ENCODE data around the gene FXYD7. TPM values are rescaled to one million over a fixed set of nuclear protein-coding genes. Genes with fewer than 3 reads are reported as not detected.
"Not testable (repeated sequence)": the region's sequence is repeated elsewhere in the genome, so short reads cannot be mapped to it uniquely, and the experiment has no call there.

The FXYD7 gene
- total RNA-seq, 2 experiments from 2014 or later = 0.50 to 6.1 TPM

DNA sequence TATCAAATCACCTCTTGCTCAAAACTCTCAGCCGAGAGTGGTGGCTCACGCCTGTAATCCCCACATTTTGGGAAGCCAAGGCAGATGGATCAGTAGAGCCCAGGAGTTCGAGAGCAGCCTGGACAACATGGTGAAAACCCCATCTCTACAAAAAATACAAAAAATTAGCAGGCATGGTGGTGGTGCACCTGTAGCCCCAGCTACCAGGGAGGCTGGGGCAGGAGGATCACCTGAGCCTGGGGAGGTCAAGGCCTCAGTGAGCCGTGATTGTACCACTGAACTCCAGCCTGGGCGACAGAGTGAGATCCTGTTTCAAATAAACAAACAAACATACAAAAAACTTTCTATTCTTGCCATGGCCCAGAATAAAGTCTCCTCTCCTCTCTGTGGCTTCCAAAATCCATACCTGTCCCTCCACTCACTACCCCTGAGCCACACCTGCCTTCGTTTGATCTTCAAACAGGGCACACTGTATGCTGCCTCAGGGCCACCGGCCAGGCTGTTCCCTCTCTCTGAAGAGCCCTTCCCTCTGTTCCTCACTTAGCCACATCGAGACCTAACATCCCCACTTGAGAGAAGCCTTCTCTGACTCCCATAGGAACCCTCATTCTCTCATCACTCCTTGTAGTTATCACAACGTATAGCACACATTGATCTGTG lies 14.5 kb upstream of the FXYD7 start:
- no peaks in the 10 kb centered on the region for H3K36me3 ChIP-seq (ENCODE audit: insufficient read depth, low read length)
- ChIA-PET CTCF (ENCODE audit: unreplicated experiment) (no interaction called here), POLR2A (no interaction called here)
- H3K9me3 ChIP-seq (ENCODE audit: low read length) = no peaks in the 10 kb centered on the region
- H3K9me2 ChIP-seq (ENCODE audit: insufficient read depth, low read length) = no peaks in the 10 kb centered on the region
- no peak overlapping the region for H3K27ac ChIP-seq (ENCODE audit: low read depth, low read length, poor library complexity, severe bottlenecking)
- no peaks in the 10 kb centered on the region for H4K20me1 ChIP-seq (ENCODE audit: insufficient read depth, low read length)
- no TSS peak for BruUV-seq (replicated peaks)
- intact Hi-C loops (cut with micrococcal nuclease; ENCODE audit: unreplicated experiment) = no loop called here
- no peak overlapping the region for H3K4me2 ChIP-seq (ENCODE audit: low read length)
- TF ChIP-seq EZH2phosphoT487 (IDR thresholded peaks at IDR 0.05; ENCODE audit: borderline replicate concordance, low read depth, low read length) = no peak
- TF ChIP-seq, protein P1, sequence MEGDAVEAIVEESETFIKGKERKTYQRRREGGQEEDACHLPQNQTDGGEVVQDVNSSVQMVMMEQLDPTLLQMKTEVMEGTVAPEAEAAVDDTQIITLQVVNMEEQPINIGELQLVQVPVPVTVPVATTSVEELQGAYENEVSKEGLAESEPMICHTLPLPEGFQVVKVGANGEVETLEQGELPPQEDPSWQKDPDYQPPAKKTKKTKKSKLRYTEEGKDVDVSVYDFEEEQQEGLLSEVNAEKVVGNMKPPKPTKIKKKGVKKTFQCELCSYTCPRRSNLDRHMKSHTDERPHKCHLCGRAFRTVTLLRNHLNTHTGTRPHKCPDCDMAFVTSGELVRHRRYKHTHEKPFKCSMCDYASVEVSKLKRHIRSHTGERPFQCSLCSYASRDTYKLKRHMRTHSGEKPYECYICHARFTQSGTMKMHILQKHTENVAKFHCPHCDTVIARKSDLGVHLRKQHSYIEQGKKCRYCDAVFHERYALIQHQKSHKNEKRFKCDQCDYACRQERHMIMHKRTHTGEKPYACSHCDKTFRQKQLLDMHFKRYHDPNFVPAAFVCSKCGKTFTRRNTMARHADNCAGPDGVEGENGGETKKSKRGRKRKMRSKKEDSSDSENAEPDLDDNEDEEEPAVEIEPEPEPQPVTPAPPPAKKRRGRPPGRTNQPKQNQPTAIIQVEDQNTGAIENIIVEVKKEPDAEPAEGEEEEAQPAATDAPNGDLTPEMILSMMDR (conservative IDR thresholded peaks at IDR 0.05; ENCODE audit: low read length) = no peak
- DNase-seq (ENCODE audit: low spot score) = no peak
- H3K79me2 ChIP-seq (ENCODE audit: insufficient read depth, low read depth, low read length) = no peaks in the 10 kb centered on the region
- H3K4me3 ChIP-seq (ENCODE audit: low read depth, low read length, poor library complexity, severe bottlenecking) = no peak overlapping the region
- H2AFZ ChIP-seq (ENCODE audit: low read length) = no peak overlapping the region
- peaks cover 13% of the 10 kb centered on the region for H3K4me1 ChIP-seq (ENCODE audit: insufficient read depth, low read length, poor library complexity, severe bottlenecking)

DNA sequence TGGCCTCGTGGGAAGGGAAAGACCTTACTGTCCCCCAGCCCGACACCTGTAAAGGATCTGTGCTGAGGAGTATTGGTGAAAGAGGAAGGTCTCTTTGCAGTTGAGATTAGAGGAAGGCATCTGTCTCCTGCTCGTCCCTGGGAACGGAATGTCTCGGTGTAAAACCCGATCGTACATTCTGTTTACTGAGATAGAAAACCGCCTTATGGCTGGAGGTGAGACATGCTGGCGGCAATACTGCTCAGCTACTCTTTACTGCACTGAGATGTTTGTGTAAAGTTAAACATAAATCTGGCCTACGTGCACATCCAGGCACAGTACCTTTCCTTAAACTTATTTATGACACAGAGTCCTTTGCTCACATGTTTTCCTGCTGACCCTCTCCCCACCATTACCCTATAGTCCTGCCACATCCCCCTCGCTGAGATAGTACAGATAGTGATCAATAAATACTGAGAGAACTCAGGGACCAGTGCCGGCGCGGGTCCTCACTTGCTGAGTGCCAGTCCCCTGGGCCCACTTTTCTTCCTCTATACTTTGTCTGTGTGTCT lies 13.3 kb upstream of the FXYD7 start:
- H3K36me3 ChIP-seq (ENCODE audit: insufficient read depth, low read length); intact Hi-C loops (cut with micrococcal nuclease; ENCODE audit: unreplicated experiment); BruUV-seq (replicated peaks); H3K4me2 ChIP-seq (ENCODE audit: low read length); DNase-seq (ENCODE audit: low spot score); POLR2A ChIA-PET; CTCF ChIA-PET (ENCODE audit: unreplicated experiment); H3K9me3 ChIP-seq (ENCODE audit: low read length); H3K9me2 ChIP-seq (ENCODE audit: insufficient read depth, low read length); H2AFZ ChIP-seq (ENCODE audit: low read length); H3K79me2 ChIP-seq (ENCODE audit: insufficient read depth, low read depth, low read length); H3K4me3 ChIP-seq (ENCODE audit: low read depth, low read length, poor library complexity, severe bottlenecking); H4K20me1 ChIP-seq (ENCODE audit: insufficient read depth, low read length); H3K4me1 ChIP-seq (ENCODE audit: insufficient read depth, low read length, poor library complexity, severe bottlenecking); H3K27ac ChIP-seq (ENCODE audit: low read depth, low read length, poor library complexity, severe bottlenecking): not testable (repeated sequence)

DNA sequence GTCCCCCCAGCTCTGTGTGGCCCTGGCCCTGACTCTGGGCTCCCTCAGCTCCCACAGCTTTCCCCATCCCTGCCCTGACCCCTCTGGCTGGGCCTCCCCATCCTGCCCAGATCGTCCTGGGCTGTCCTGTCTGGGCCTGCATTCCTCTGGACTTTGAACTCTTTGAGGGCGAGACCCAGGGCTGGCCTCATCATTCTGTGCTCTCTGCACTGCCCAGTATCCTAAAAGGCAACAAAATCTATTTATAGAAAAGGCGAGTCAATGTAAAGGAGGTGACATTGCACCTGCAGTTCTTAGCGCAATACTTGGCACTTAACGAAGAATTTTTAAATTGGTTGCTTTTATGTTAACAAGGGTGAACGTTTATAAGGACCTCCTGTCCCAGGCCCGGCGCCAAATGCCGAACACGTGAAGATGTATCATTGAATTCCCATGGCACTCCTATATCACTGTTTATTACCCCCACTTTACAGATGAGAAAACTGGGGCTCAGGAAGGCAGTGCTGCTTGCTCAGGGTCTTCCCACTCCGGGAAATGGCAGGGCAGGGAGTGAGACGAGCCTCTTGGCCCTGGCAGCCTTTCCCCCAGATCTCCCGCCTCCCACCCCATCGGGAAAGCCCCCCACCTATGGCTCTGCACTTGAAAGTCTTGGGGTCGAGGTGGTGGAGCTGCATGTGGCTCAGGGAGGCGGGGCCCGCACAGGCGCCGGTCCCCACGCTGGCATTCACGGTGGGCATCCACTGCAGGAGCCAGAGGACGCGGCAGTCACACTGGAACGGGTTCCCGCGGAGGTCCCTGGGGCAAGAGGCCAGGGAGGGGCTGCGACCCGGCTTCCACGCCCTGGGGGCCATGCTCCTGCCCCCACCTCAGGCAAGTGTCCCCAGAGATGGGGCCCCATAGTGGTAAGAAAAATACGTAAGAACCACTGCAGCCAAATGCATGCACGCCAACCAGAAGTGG lies 12.0 kb upstream of the FXYD7 start:
- H3K27ac ChIP-seq (ENCODE audit: low read depth, low read length, poor library complexity, severe bottlenecking) = no peak overlapping the region
- ChIA-PET POLR2A (no interaction called here), CTCF (ENCODE audit: unreplicated experiment) (no interaction called here)
- H4K20me1 ChIP-seq (ENCODE audit: insufficient read depth, low read length) = no peaks in the 10 kb centered on the region
- no peak for TF ChIP-seq EZH2phosphoT487 (IDR thresholded peaks at IDR 0.05; ENCODE audit: borderline replicate concordance, low read depth, low read length)
- TF ChIP-seq, protein P1 (conservative IDR thresholded peaks at IDR 0.05; ENCODE audit: low read length) = no peak
- H3K4me2 ChIP-seq (ENCODE audit: low read length) = no peak overlapping the region
- BruUV-seq (replicated peaks) = no TSS peak
- no peak overlapping the region for H2AFZ ChIP-seq (ENCODE audit: low read length)
- H3K4me1 ChIP-seq (ENCODE audit: insufficient read depth, low read length, poor library complexity, severe bottlenecking) = peaks cover 6% of the 10 kb centered on the region
- no peaks in the 10 kb centered on the region for H3K79me2 ChIP-seq (ENCODE audit: insufficient read depth, low read depth, low read length)
- no peak for DNase-seq (ENCODE audit: low spot score)
- H3K36me3 ChIP-seq (ENCODE audit: insufficient read depth, low read length) = no peaks in the 10 kb centered on the region
- no peak overlapping the region for H3K4me3 ChIP-seq (ENCODE audit: low read depth, low read length, poor library complexity, severe bottlenecking)
- H3K9me2 ChIP-seq (ENCODE audit: insufficient read depth, low read length) = no peaks in the 10 kb centered on the region
- no peaks in the 10 kb centered on the region for H3K9me3 ChIP-seq (ENCODE audit: low read length)
- intact Hi-C loops (cut with micrococcal nuclease; ENCODE audit: unreplicated experiment) = no loop called here

All from OCI-LY7 (cell line).